NB4 (cell line): ENCODE measurements around the gene NGEF.

Experiments used
- DNase-seq: peaks from one replicate; pipeline ENCODE4 v3.0.0; 2010; ENCODE audit warnings: low read depth
- H3K4me3 ChIP-seq: one replicate; pipeline ENCODE4 v1.5.1; 2011; ENCODE audit warnings: mild to moderate bottlenecking, low read depth, low read length, moderate library complexity
- CTCF ChIP-seq: IDR thresholded peaks from one replicate; pipeline ENCODE4 v1.5.1; 2012; ENCODE audit warnings: low read depth, low read length
- MAX ChIP-seq: IDR thresholded peaks from 2 replicates; pipeline ENCODE4 v1.6.1; 2011; ENCODE audit warnings: low read depth, low read length
- MYC ChIP-seq: IDR thresholded peaks from 2 replicates; pipeline ENCODE4 v1.6.1; 2011; ENCODE audit warnings: low read depth, low read length
- POLR2A ChIP-seq: IDR thresholded peaks from 2 replicates; pipeline ENCODE4 v1.6.1; 2011; ENCODE audit warnings: mild to moderate bottlenecking; ENCODE audit not compliant: insufficient read length; ENCODE audit errors: extremely low read depth

NGEF gene

GRCh38 chr2:232986155-232986554, 26.9 kb downstream of the NGEF start:
- TF ChIP-seq POLR2A: no peak
- no peak for TF ChIP-seq MAX
- no peak for TF ChIP-seq MYC
- TF ChIP-seq CTCF: no peak

GRCh38 chr2:232984451-232985207, 28.4 kb downstream of the NGEF start:
- DNase-seq: no peak
- TF ChIP-seq MAX: no peak
- TF ChIP-seq MYC: no peak
- no peak for TF ChIP-seq CTCF
- TF ChIP-seq POLR2A: no peak
- H3K4me3 ChIP-seq: no peak overlapping the region

More at GRCh38 chr2:232986155-232986554, 26.9 kb downstream of the NGEF start:
- no peak overlapping the region for H3K4me3 ChIP-seq
- DNase-seq: no peak

DNA sequence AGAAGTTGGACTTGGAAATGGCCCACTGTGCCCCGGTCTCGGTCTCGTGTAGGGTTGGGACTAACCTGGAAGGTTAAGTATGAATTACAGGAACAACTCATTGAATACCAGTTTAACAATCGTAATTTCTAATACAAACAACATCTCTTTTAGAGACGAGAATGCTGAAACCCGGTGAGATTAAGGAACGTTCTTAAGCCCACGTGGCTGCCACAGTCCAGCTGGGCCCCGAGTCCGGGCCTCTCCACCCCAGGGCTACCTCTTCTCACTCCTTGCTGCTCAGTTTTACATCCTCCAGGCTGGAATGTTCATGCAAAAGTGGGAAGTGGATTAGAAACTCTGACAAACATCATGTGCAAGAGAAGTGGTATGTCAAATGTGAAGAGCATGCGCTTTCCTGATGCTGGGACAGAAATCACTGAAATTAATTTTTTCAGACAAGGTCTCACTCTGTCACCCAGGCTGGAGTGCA, 29.4 kb downstream of the NGEF start:
- no peak for DNase-seq
- H3K4me3 ChIP-seq: no peak overlapping the region
- TF ChIP-seq POLR2A (no peak), MAX (no peak), MYC (no peak)

DNA sequence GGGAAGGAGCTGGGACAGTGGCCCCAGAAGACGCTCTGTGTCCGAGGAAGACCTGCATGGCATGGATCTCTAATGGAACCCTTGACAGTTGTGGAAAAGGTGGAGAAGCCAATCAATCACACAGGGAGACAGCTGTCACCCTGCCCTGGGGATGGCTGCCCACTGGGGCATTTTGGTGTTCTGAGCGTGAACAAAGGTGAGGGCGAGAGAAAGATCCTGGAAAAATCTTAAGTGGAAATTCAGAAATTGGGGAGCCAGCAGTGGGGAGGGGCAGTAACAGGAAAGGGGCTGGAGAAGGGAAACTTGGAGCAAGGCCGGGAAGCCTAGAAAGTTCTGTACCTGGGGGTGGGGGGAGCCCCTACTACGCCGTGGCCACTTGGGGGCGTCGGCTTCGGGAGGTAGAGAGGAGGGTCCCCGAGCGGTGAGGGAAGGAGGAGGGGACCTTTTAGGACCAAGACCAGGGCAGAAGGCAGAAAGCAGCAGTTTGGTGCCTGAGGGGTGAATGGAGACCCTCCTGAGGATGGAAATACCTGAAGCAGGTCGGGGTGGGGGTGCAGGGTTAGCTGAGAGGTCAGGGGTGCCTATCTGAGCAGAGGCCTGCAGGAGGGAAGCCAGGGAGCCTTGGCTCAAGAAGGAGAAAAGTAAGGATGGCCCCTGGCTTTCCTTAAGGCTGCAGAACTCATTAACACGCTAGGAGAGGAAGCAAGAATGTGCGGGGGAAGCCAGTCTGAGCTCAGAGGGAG, 30.0 kb downstream of the NGEF start:
- DNase-seq: no peak
- H3K4me3 ChIP-seq: no peak overlapping the region
- TF ChIP-seq MAX (no peak), CTCF (peak; percentile 8), MYC (no peak), POLR2A (no peak)

GRCh38 chr2:232981767-232982360, 31.2 kb downstream of the NGEF start:
- no peak for TF ChIP-seq MAX
- no peak for TF ChIP-seq POLR2A
- TF ChIP-seq MYC: no peak
- no peak for TF ChIP-seq CTCF
- no peak for DNase-seq
- no peak overlapping the region for H3K4me3 ChIP-seq

DNA sequence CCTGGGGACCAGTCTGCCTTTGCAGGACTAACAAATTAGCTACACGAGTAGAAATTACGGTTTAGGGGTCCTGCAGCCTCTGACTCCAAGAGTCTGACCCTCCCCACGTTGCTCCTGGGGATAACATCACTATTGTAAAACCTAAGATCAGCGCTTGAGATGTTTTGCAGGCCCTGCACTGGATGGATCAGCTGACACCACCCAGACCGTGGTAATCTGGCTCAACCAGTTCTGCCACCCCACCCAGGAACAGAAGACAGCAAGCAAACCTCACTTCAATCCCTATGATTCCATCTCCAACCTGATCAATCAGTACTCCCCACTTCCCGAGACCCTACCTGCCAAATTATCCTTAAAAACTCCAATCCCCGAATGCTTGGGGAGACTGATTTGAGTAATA, 31.7 kb downstream of the NGEF start:
- TF ChIP-seq CTCF (no peak), POLR2A (no peak), MAX (no peak), MYC (no peak)
- H3K4me3 ChIP-seq: no peak overlapping the region
- DNase-seq: no peak
